ENCODE results near the gene KCNRG. TPM values are rescaled to one million over a fixed set of nuclear protein-coding genes. Genes with fewer than 3 reads are reported as not detected.

KCNRG gene
- total and polyA plus RNA-seq, 9 of the 15 experiments (the other 6 are each of a cell fraction or from before 2014, with no cell fraction given), result 0.36 to 1.1 (median 0.53) TPM

DNA sequence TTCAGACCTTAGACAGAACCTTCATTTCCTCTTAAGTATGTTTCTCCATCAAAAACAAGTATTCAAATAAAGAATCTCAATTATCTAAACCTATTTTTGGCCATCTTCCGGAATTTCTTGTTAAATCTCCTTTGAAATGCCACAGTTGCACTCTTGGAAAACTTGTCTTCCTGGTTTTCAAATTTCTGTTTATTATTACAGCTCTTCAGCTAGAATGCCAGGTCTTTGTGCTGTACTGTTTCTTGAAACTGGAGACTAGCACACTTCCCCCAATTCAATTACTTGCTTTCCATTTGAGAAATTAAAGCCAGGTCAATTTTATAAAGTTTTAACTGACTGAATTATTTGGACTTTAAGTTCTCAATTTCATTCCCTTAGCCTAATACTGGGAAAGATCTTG is 10.2 kb downstream of the KCNRG start:
- Histone ChIP-seq H3K9ac (ENCODE audit: insufficient read depth in 1 of 2, low read depth in 2 of 2, low read length in 2 of 2) (no peak overlapping the region), H3K4me3 (no peak overlapping the region), H3K4me1 (replicated peaks in 1 of 2; ENCODE audit: control insufficient read depth in 2 of 2, insufficient read depth in 2 of 2, low read length in 2 of 2) (peaks cover 0 to 3% of the 10 kb centered on the region in 2 experiments; a peak in 1 of 5 replicates), H4K20me1 (replicated peaks; ENCODE audit: control insufficient read depth, insufficient read depth, low read length) (no peaks in the 10 kb centered on the region), H3K27me3 (ENCODE audit: control insufficient read depth in 2 of 2, insufficient read depth in 2 of 2, low read length in 2 of 2) (no peaks in the 10 kb centered on the region), H3K9me1 (ENCODE audit: control insufficient read depth, insufficient read depth, low read length) (no peaks in the 10 kb centered on the region), H3K36me3 (ENCODE audit: control insufficient read depth, insufficient read depth, low read length) (peaks cover 20% of the 10 kb centered on the region; the same call in 2 of the 3 replicates), H3K27ac (ENCODE audit: extremely low read depth, low read depth, low read length) (no peak overlapping the region), H2AFZ (ENCODE audit: low read depth, low read length) (no peak overlapping the region), H3K4me2 (ENCODE audit: insufficient read depth, low read length) (no peak overlapping the region), H3K79me2 (ENCODE audit: control insufficient read depth, insufficient read depth, low read length) (no peaks in the 10 kb centered on the region), H3K9me3 (replicated peaks; ENCODE audit: control insufficient read depth, insufficient read depth, low read depth, low read length) (no peaks in the 10 kb centered on the region)
- TF ChIP-seq SREBF2 (CRISPR knock-in tag; IDR thresholded peaks at IDR 0.05) (no peak), BRD9 (IDR thresholded peaks at IDR 0.05; ENCODE audit: low read depth, partially characterized antibody) (no peak), ZNF780A (CRISPR knock-in tag; IDR thresholded peaks at IDR 0.05) (no peak), ZNF280A (IDR thresholded peaks at IDR 0.05; ENCODE audit: low read depth, partially characterized antibody) (no peak), NCOA4 (IDR thresholded peaks at IDR 0.05; ENCODE audit: partially characterized antibody) (no peak), MXI1 (IDR thresholded peaks at IDR 0.05; ENCODE audit: low read depth, low read length) (no peak), SIN3B (IDR thresholded peaks at IDR 0.05; ENCODE audit: low read depth) (no peak), SRSF1 (IDR thresholded peaks at IDR 0.05; ENCODE audit: low read depth, low read length) (no peak), ETV6 (IDR thresholded peaks at IDR 0.05; ENCODE audit: borderline replicate concordance in 1 of 2, low read depth in 2 of 2, low read length in 1 of 2) (no peak), ETV6 (CRISPR knock-in tag; IDR thresholded peaks at IDR 0.05; ENCODE audit: borderline replicate concordance) (no peak), MEIS2 (IDR thresholded peaks at IDR 0.05; ENCODE audit: partially characterized antibody) (no peak), LEF1 (IDR thresholded peaks at IDR 0.05) (no peak), HDAC1 (IDR thresholded peaks at IDR 0.05) (no peak), BRCA1 (IDR thresholded peaks at IDR 0.05) (no peak), BRCA1 (CRISPR knock-in tag; IDR thresholded peaks at IDR 0.05) (no peak), CREB5 (CRISPR knock-in tag; IDR thresholded peaks at IDR 0.05) (no peak)
- intact Hi-C loops (cut with micrococcal nuclease), result no loop called here
- DNase-seq (ENCODE audit: extremely low read depth in 1 of 4, low spot score in 3 of 4), result no peak
- no peak for ATAC-seq
- whole genome bisulfite sequencing (ENCODE audit: insufficient coverage, low coverage, missing lambda C conversion rate), result 92% methylated on average over 1 of the region's 1 CpG
- CTCF ChIA-PET (ENCODE audit: low intra/inter-chr PET ratio), result no interaction called here
- FAIRE-seq, result no peak
- no TSS peak for BruUV-seq (replicated peaks)
- in situ Hi-C loops (cut with MboI), result no loop called here
- POLR2A ChIA-PET, result no interaction called here
